ENCODE data around the gene GPR157. TPM values are rescaled to one million over a fixed set of nuclear protein-coding genes. Genes with fewer than 3 reads are reported as not detected.
"Not testable (repeated sequence)": the region's sequence is repeated elsewhere in the genome, so short reads cannot be mapped to it uniquely, and the experiment has no call there.

Gene GPR157
- total and polyA plus RNA-seq, 2 donors: 2.7 to 53.5 TPM

- Histone ChIP-seq H3K4me1 (ENCODE audit: insufficient read depth) (no peaks in the 10 kb centered on the region), H3K36me3 (ENCODE audit: insufficient read depth) (no peaks in the 10 kb centered on the region), H3K4me3 (ENCODE audit: low read depth, low read length) (no peak overlapping the region), H3K27ac (ENCODE audit: low read depth) (no peak overlapping the region)
- WGBS: 46% methylated on average over 4 of the region's 4 CpGs
- DNase-seq (ENCODE audit: extremely low spot score): no peak
These were observed 27.3 kb downstream of the GPR157 start for GRCh38 chr1:9101510-9102146.

DNA sequence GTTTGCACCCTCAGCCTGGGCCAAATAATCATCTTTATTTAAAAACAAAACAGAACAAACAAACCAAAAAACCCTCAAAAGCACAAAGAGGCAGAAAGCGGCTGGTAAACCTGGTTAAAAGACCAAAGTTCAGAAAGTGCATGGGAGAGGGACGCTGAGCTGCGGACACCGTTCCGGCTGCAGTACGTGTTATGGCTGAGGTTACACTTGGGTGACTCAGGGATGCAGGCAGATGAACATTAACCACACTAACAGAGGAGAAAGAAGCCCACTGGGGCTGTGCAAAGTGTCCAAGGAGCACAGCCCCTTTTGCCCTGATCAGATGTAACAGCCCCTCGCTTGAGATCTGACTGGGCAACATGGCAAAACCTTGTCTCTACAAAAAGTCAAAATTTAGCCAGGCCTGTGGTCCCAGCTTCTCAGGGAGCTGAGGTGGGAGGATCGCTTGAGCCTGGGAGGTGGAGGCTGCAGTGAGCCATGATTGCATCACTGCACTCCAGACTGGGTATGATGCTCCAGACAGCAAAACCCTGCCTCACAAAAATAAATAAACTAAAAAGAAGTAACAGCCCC is 28.3 kb downstream of the GPR157 start:
- 94% methylated on average over 8 of the region's 8 CpGs for WGBS
- Histone ChIP-seq H3K4me1 (ENCODE audit: insufficient read depth) (no peaks in the 10 kb centered on the region), H3K4me3 (ENCODE audit: low read depth, low read length) (no peak overlapping the region), H3K36me3 (ENCODE audit: insufficient read depth) (no peaks in the 10 kb centered on the region), H3K27ac (ENCODE audit: low read depth) (no peak overlapping the region)
- DNase-seq (ENCODE audit: extremely low spot score): no peak

DNA sequence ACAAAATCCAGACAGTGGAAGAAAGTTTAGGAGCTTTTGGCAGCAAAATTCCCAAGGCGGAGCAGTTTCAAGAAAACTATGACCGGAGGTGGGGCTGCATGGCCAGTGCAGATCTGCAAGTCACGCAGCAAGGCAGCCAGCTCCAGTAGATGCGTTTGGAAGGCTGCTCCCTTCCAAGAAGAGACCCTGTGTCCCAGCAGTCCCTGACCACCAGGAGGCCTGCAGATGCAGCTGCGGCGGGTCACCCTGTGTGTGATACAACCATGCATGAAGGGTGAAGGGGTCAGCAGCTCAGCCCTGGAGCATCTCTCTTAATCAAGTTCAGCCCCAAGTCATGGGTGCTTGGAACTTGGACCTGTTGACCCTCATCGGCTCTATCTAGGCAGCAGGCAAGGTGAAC is 29.3 kb downstream of the GPR157 start:
- no peak overlapping the region for H3K4me3 ChIP-seq (ENCODE audit: low read depth, low read length)
- no peak for DNase-seq (ENCODE audit: extremely low spot score)
- no peaks in the 10 kb centered on the region for H3K4me1 ChIP-seq (ENCODE audit: insufficient read depth)
- no peak overlapping the region for H3K27ac ChIP-seq (ENCODE audit: low read depth)
- H3K36me3 ChIP-seq (ENCODE audit: insufficient read depth): no peaks in the 10 kb centered on the region
- WGBS: 80% methylated on average over 7 of the region's 7 CpGs

DNA sequence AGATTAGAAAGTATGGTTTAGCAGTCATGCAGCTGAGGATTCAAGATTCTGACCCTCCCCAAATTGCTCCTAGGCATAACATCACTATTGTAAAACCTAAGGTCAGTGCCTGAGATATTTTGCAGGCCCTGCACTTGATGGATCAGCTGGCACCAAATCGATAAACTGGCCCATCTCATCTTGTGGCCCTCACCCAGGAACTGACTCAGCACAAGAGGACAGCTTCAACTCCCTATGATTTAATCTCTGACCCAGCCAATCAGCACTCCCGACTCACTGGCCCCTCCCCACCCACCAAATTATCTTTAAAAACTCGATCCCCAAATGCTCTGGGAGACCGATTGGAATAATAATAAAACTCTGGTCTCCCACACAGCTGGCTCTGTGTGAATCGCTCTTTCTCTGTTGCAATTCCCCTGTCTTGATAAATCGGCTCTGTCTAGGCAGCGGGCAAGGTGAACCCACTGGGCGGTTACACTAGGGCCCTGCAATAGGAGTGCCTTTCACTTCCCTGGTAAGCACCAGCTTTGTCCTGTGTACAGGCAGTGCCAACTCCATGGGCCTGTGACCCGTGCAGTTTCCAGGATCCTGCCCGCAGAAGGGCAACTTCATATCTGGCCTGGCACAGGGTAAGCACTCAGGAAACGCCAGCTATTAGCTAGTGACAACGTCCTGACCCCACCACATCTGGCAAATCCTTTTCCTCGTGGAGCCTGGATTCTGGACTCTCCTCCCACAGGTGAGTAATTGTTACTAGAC is 30.8 kb downstream of the GPR157 start:
- H3K4me3 ChIP-seq (ENCODE audit: low read depth, low read length): no peak overlapping the region

DNA sequence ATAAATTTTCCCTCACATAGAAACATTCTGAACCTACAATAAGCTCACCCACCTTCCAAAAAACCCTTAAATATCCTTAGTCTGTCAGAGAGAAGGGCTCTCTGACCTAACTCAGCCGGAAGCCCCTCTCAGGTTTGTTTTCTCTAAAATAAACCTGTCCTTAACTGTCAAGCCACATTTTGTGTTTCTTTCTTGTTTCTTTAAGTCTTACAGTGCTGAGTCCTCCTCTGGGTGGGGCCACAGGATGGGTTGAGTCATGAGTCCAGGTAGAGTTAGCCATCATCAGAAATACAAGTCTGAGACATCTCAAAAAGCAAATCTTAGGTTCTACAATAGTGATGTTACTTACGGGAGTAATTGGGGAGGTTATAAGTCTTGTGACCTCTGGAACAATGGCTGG is 33.1 kb downstream of the GPR157 start:
- Histone ChIP-seq H3K4me3 (ENCODE audit: low read depth, low read length) (no peak overlapping the region), H3K27ac (ENCODE audit: low read depth) (no peak overlapping the region), H3K4me1 (ENCODE audit: insufficient read depth) (no peaks in the 10 kb centered on the region), H3K36me3 (ENCODE audit: insufficient read depth) (no peaks in the 10 kb centered on the region)
- DNase-seq (ENCODE audit: extremely low spot score): no peak
- 89% methylated on average over 2 of the region's 2 CpGs for WGBS

More for the DNA sequence above, 30.8 kb downstream of the GPR157 start:
- WGBS: 85% methylated on average over 13 of the region's 13 CpGs
- H3K4me1 ChIP-seq (ENCODE audit: insufficient read depth): no peaks in the 10 kb centered on the region
- H3K27ac ChIP-seq (ENCODE audit: low read depth): no peak overlapping the region
- DNase-seq (ENCODE audit: extremely low spot score): no peak
- H3K36me3 ChIP-seq (ENCODE audit: insufficient read depth): no peaks in the 10 kb centered on the region

- not testable (repeated sequence) for H3K36me3 ChIP-seq (ENCODE audit: insufficient read depth); DNase-seq (ENCODE audit: extremely low spot score); H3K4me1 ChIP-seq (ENCODE audit: insufficient read depth); H3K4me3 ChIP-seq (ENCODE audit: low read depth, low read length); H3K27ac ChIP-seq (ENCODE audit: low read depth)
- WGBS: 80% methylated on average over 18 of the region's 18 CpGs
These were observed 34.8 kb downstream of the GPR157 start for GRCh38 chr1:9093996-9094595.

DNA sequence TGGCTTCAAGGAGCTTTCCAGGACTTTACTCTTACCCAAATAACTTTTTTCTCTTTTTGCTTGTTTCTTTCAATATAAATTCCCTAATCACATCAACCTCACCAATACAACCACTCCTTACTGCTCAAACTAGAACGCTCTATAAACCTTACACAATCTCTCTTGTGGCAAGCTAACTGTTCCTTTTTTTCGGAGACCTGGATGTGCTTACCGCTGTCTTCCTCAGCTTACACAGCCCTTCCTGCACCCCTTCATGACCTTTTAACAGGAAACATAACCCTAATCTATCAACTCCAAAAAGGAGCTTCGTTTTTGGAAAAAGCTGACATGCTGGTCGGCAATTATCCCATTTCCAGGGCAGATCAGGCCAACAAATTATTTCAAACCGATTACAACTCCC is 35.3 kb downstream of the GPR157 start:
- H3K36me3 ChIP-seq (ENCODE audit: insufficient read depth): no peaks in the 10 kb centered on the region
- WGBS: 73% methylated on average over 6 of the region's 6 CpGs

DNA sequence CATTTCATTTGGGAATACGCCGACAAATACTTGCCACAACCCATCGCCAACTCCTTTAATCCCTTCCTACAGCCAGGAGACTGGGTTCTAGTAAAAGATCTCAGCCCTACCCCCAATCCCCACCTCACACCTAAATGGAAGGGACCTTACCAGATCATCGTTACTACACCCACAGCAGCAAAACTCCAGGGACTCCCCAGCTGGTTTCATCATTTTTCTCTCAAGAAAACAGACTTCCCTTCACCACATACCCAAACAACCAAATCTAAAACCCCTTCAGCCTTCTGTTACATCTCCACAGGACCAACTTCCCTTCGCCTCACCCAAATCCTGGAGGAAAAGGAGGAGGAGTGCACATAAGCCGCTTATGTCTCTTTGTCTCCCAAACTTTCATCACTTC is 35.8 kb downstream of the GPR157 start:
- WGBS: 85% methylated on average over 6 of the region's 6 CpGs
- Histone ChIP-seq H3K4me1 (ENCODE audit: insufficient read depth) (no peaks in the 10 kb centered on the region), H3K4me3 (ENCODE audit: low read depth, low read length) (no peak overlapping the region), H3K36me3 (ENCODE audit: insufficient read depth) (no peaks in the 10 kb centered on the region), H3K27ac (ENCODE audit: low read depth) (no peak overlapping the region)
- DNase-seq (ENCODE audit: extremely low spot score): no peak

More for the DNA sequence above, 35.3 kb downstream of the GPR157 start:
- Histone ChIP-seq H3K4me3 (ENCODE audit: low read depth, low read length) (no peak overlapping the region), H3K4me1 (ENCODE audit: insufficient read depth) (no peaks in the 10 kb centered on the region), H3K27ac (ENCODE audit: low read depth) (no peak overlapping the region)
- no peak for DNase-seq (ENCODE audit: extremely low spot score)

- 72% methylated on average over 4 of the region's 4 CpGs for WGBS
These were observed 40.1 kb downstream of the GPR157 start for GRCh38 chr1:9088807-9089206.

GRCh38 chr1:9087411-9088125 is 41.3 kb downstream of the GPR157 start:
- DNase-seq (ENCODE audit: extremely low spot score): no peak
- no peaks in the 10 kb centered on the region for H3K36me3 ChIP-seq (ENCODE audit: insufficient read depth)
- no peak overlapping the region for H3K4me3 ChIP-seq (ENCODE audit: low read depth, low read length)
- H3K4me1 ChIP-seq (ENCODE audit: insufficient read depth): no peaks in the 10 kb centered on the region
- 82% methylated on average over 12 of the region's 12 CpGs for WGBS
- no peak overlapping the region for H3K27ac ChIP-seq (ENCODE audit: low read depth)

More at GRCh38 chr1:9088807-9089206, 40.1 kb downstream of the GPR157 start:
- H3K27ac ChIP-seq (ENCODE audit: low read depth): no peak overlapping the region
- no peak for DNase-seq (ENCODE audit: extremely low spot score)
- no peak overlapping the region for H3K4me3 ChIP-seq (ENCODE audit: low read depth, low read length)
- H3K4me1 ChIP-seq (ENCODE audit: insufficient read depth): no peaks in the 10 kb centered on the region
- no peaks in the 10 kb centered on the region for H3K36me3 ChIP-seq (ENCODE audit: insufficient read depth)

- WGBS: 63% methylated on average over 2 of the region's 2 CpGs
- H3K4me1 ChIP-seq (ENCODE audit: insufficient read depth): no peaks in the 10 kb centered on the region
- no peak overlapping the region for H3K27ac ChIP-seq (ENCODE audit: low read depth)
- no peak for DNase-seq (ENCODE audit: extremely low spot score)
- H3K4me3 ChIP-seq (ENCODE audit: low read depth, low read length): no peak overlapping the region
- H3K36me3 ChIP-seq (ENCODE audit: insufficient read depth): no peaks in the 10 kb centered on the region
These were observed 42.1 kb downstream of the GPR157 start for GRCh38 chr1:9086796-9087195.

- DNase-seq (ENCODE audit: extremely low spot score): no peak
- Histone ChIP-seq H3K4me3 (ENCODE audit: low read depth, low read length) (no peak overlapping the region), H3K36me3 (ENCODE audit: insufficient read depth) (no peaks in the 10 kb centered on the region), H3K4me1 (ENCODE audit: insufficient read depth) (no peaks in the 10 kb centered on the region), H3K27ac (ENCODE audit: low read depth) (no peak overlapping the region)
- WGBS: 52% methylated on average over 5 of the region's 5 CpGs
These were observed 42.9 kb downstream of the GPR157 start for GRCh38 chr1:9086045-9086444.

- no peak overlapping the region for H3K27ac ChIP-seq (ENCODE audit: low read depth)
- no peak for DNase-seq (ENCODE audit: extremely low spot score)
- 69% methylated on average over 7 of the region's 7 CpGs for whole genome bisulfite sequencing
- no peak overlapping the region for H3K4me3 ChIP-seq (ENCODE audit: low read depth, low read length)
- no peaks in the 10 kb centered on the region for H3K36me3 ChIP-seq (ENCODE audit: insufficient read depth)
- no peaks in the 10 kb centered on the region for H3K4me1 ChIP-seq (ENCODE audit: insufficient read depth)
These were observed 43.5 kb downstream of the GPR157 start for GRCh38 chr1:9085306-9085940.
